ENCODE data around the gene CRYBA2. TPM values are rescaled to one million over a fixed set of nuclear protein-coding genes. Genes with fewer than 3 reads are reported as not detected.

The CRYBA2 gene
- total and polyA plus RNA-seq, 2 experiments from 2014 or later, result 0.90 TPM; not detected in 1

DNA sequence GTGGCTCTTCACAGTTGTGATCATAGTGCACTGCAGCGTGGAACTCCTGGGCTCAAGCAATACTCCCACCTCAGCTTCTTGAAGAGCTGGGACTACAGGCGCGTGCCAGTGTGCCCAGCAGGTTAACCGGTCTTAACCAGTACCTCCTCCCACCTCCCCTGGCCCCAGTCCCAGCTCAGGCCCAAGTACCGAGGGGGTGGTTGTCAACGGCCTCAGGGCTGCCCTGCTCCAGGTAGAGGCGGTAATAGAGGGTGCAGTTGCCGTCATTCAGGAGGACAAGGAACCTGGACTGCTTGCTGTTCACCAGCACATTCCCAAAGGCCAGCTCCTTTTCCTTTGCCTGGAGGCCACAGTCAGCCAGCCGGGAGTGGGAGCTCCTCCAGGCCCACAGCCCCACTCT is 28.4 kb upstream of the CRYBA2 start:
- WGBS (ENCODE audit: low lambda C conversion rate, missing lambda C conversion rate), result 75% methylated on average over 9 of the region's 9 CpGs
- no peak overlapping the region for H3K27ac ChIP-seq
- TF ChIP-seq, protein P1, sequence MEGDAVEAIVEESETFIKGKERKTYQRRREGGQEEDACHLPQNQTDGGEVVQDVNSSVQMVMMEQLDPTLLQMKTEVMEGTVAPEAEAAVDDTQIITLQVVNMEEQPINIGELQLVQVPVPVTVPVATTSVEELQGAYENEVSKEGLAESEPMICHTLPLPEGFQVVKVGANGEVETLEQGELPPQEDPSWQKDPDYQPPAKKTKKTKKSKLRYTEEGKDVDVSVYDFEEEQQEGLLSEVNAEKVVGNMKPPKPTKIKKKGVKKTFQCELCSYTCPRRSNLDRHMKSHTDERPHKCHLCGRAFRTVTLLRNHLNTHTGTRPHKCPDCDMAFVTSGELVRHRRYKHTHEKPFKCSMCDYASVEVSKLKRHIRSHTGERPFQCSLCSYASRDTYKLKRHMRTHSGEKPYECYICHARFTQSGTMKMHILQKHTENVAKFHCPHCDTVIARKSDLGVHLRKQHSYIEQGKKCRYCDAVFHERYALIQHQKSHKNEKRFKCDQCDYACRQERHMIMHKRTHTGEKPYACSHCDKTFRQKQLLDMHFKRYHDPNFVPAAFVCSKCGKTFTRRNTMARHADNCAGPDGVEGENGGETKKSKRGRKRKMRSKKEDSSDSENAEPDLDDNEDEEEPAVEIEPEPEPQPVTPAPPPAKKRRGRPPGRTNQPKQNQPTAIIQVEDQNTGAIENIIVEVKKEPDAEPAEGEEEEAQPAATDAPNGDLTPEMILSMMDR (IDR thresholded peaks at IDR 0.05; ENCODE audit: poor library complexity), result no peak
- TF ChIP-seq EZH2phosphoT487 (IDR thresholded peaks at IDR 0.05; ENCODE audit: low read depth, severe bottlenecking, unreplicated experiment) (no peak), EZH2 (IDR thresholded peaks at IDR 0.05; ENCODE audit: borderline replicate concordance) (no peak)
- no peak overlapping the region for H2AFZ ChIP-seq
- no peaks in the 10 kb centered on the region for H3K79me2 ChIP-seq
- no peaks in the 10 kb centered on the region for H3K36me3 ChIP-seq (replicated peaks; ENCODE audit: insufficient read depth, low read depth)
- no peaks in the 10 kb centered on the region for H3K4me1 ChIP-seq (ENCODE audit: insufficient read depth)
- no peaks in the 10 kb centered on the region for H3K9me3 ChIP-seq (ENCODE audit: low read depth)
- no peak overlapping the region for H3K4me3 ChIP-seq
- no peaks in the 10 kb centered on the region for H3K27me3 ChIP-seq
- no peaks in the 10 kb centered on the region for H4K20me1 ChIP-seq (ENCODE audit: insufficient read depth, poor library complexity, severe bottlenecking)
- H3K4me2 ChIP-seq, result no peak overlapping the region
- no peaks in the 10 kb centered on the region for H3K9me2 ChIP-seq (replicated peaks; ENCODE audit: insufficient read depth)
- no peak for DNase-seq (ENCODE audit: low spot score)

DNA sequence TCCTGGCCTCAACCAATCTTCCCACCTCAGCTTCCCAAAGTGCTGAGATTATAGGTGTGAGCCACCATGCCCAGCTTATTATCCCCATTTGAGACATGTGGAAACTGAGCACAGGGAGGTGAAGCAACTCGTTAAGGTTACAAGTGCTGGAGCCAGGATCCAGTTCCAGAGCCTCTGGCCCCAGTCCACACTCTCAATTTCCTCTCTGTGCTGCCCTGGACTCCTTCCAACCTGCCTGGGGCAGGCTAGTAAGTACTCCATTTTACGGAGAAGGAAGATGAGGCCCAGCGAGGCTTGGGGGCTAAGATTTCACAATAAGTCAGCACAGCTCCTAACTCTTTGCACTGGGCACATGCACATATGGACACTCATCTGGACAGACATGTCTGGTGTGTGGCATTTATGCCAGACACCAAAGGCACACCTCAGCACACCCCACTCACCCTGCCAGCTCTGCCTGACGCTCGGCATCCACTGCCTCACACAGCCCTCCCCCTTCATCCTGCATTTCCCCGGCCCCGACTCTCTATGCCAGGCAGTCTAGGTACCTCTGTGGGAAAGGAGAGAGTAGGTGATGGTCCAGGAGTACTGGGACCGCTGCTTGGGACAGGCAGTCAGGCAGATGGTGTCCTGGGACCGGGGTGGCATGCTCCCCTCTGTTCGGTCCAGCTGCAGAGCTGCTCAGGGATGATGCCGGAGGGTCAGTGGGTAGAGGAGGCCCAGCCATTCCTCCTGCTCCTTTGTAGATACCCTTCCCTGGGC is 27.6 kb upstream of the CRYBA2 start:
- no peak overlapping the region for H3K4me3 ChIP-seq
- 73% methylated on average over 11 of the region's 11 CpGs for WGBS (ENCODE audit: low lambda C conversion rate, missing lambda C conversion rate)
- DNase-seq (ENCODE audit: low spot score), result no peak
- H4K20me1 ChIP-seq (ENCODE audit: insufficient read depth, poor library complexity, severe bottlenecking), result no peaks in the 10 kb centered on the region
- no peaks in the 10 kb centered on the region for H3K9me3 ChIP-seq (ENCODE audit: low read depth)
- no peak overlapping the region for H3K4me2 ChIP-seq
- H2AFZ ChIP-seq, result no peak overlapping the region
- H3K4me1 ChIP-seq (ENCODE audit: insufficient read depth), result no peaks in the 10 kb centered on the region
- H3K27me3 ChIP-seq, result no peaks in the 10 kb centered on the region
- no peaks in the 10 kb centered on the region for H3K79me2 ChIP-seq
- no peaks in the 10 kb centered on the region for H3K9me2 ChIP-seq (replicated peaks; ENCODE audit: insufficient read depth)
- H3K27ac ChIP-seq, result no peak overlapping the region
- no peaks in the 10 kb centered on the region for H3K36me3 ChIP-seq (replicated peaks; ENCODE audit: insufficient read depth, low read depth)
- no peak for TF ChIP-seq EZH2 (IDR thresholded peaks at IDR 0.05; ENCODE audit: borderline replicate concordance)
- TF ChIP-seq EZH2phosphoT487 (IDR thresholded peaks at IDR 0.05; ENCODE audit: low read depth, severe bottlenecking, unreplicated experiment), result no peak
- TF ChIP-seq, protein P1 (IDR thresholded peaks at IDR 0.05; ENCODE audit: poor library complexity), result no peak

DNA sequence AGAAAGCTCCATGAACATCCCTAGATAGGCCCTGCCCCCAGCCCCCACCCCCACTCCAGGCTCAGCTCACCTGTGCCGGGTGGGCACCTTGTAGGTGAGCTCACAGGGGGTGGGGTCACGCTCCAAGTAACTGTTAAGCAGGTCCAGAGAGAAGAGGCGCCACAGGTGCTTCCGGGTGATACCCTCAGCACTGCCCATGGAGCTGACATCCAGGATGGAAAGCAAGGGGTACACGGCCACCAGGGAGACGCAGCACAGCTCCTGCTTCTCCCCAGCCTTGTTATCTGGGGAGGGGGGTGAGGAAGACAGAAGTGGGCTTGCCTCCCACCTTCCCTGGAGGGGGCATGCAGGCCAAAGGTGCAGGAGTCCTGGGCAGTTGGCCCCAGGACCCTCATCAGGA is 26.2 kb upstream of the CRYBA2 start:
- 86% methylated on average over 6 of the region's 6 CpGs for WGBS (ENCODE audit: low lambda C conversion rate, missing lambda C conversion rate)
- H3K27ac ChIP-seq, result no peak overlapping the region
- no peak overlapping the region for H2AFZ ChIP-seq
- H4K20me1 ChIP-seq (ENCODE audit: insufficient read depth, poor library complexity, severe bottlenecking), result no peaks in the 10 kb centered on the region
- no peak for DNase-seq (ENCODE audit: low spot score)
- H3K4me2 ChIP-seq, result no peak overlapping the region
- H3K9me3 ChIP-seq (ENCODE audit: low read depth), result no peaks in the 10 kb centered on the region
- no peak overlapping the region for H3K4me3 ChIP-seq
- H3K4me1 ChIP-seq (ENCODE audit: insufficient read depth), result no peaks in the 10 kb centered on the region
- TF ChIP-seq EZH2phosphoT487 (IDR thresholded peaks at IDR 0.05; ENCODE audit: low read depth, severe bottlenecking, unreplicated experiment) (no peak), EZH2 (IDR thresholded peaks at IDR 0.05; ENCODE audit: borderline replicate concordance) (no peak)
- TF ChIP-seq, protein P1 (IDR thresholded peaks at IDR 0.05; ENCODE audit: poor library complexity), result no peak
- H3K79me2 ChIP-seq, result no peaks in the 10 kb centered on the region
- no peaks in the 10 kb centered on the region for H3K27me3 ChIP-seq
- H3K9me2 ChIP-seq (replicated peaks; ENCODE audit: insufficient read depth), result no peaks in the 10 kb centered on the region
- no peaks in the 10 kb centered on the region for H3K36me3 ChIP-seq (replicated peaks; ENCODE audit: insufficient read depth, low read depth)

Measured in hepatocyte (in vitro differentiated cells).